Activated T-helper 9 cell treated with anti-CD3 and anti-CD28 coated beads, Interleukin-2, amount 50 U/mL, for 16 hours (primary cell): Measurements from ENCODE around the gene INPP5D.

Experiments used
- DNase-seq: peaks from one replicate; pipeline ENCODE4 v3.0.0-alpha.2; 2020; ENCODE audit warnings: low read depth

The INPP5D gene

GRCh38 chr2:233242231-233242927 is 182.2 kb downstream of the INPP5D start:
- DNase-seq: no peak

- no peak for DNase-seq
Observed at GRCh38 chr2:233243348-233243747, 183.2 kb downstream of the INPP5D start.

- no peak for DNase-seq
Observed at GRCh38 chr2:233244818-233245217, 184.7 kb downstream of the INPP5D start.

GRCh38 chr2:233245406-233245805 is 185.3 kb downstream of the INPP5D start:
- DNase-seq: no peak

GRCh38 chr2:233247116-233247515 is 187.0 kb downstream of the INPP5D start:
- DNase-seq: no peak

GRCh38 chr2:233247744-233248143 is 187.6 kb downstream of the INPP5D start:
- peak; percentile 46 for DNase-seq

- no peak for DNase-seq
Observed at GRCh38 chr2:233248999-233249398, 188.9 kb downstream of the INPP5D start.

GRCh38 chr2:233250568-233250967 is 190.4 kb downstream of the INPP5D start:
- no peak for DNase-seq

GRCh38 chr2:233250985-233251305 is 190.8 kb downstream of the INPP5D start:
- no peak for DNase-seq

GRCh38 chr2:233251306-233252116 is 191.4 kb downstream of the INPP5D start, which contains the start of gene ATG16L1:
Gene ATG16L1, plus strand, starts transcription at chr2:233251673. Its CDS starts 155 bp downstream, at chr2:233251828.
- peak; percentile 93 for DNase-seq

GRCh38 chr2:233252227-233252626 is 192.1 kb downstream of the INPP5D start:
- DNase-seq: no peak

- DNase-seq: no peak
Observed at GRCh38 chr2:233255151-233255550, 195.0 kb downstream of the INPP5D start.

- no peak for DNase-seq
Observed at GRCh38 chr2:233256048-233256447, 195.9 kb downstream of the INPP5D start.
